T-cell (primary cell): ENCODE measurements around the gene QARS1. TPM values are rescaled to one million over a fixed set of nuclear protein-coding genes. Genes with fewer than 3 reads are reported as not detected.
A peak's percentile ranks its signal among the peaks of the same experiment; 100 is the strongest.

ENCODE experiments used
- ATAC-seq, 4 experiments: fragments of 200-7000 bp in 3 of 4; fragments of 150-1000 bp in 1 of 4; cut with Tn5 transposase; replicated peaks in 1 of 4; 1 replicate in 3 of 4; 2 replicates in 1 of 4; pipeline ENCODE4 v1.10.0; 2021; ENCODE audit warnings: moderate library complexity in 3 of 4, mild to moderate bottlenecking in 2 of 4, moderate number of reproducible peaks in 1 of 4
- CTCF ChIA-PET, 2 donors: fragments of 300-600 bp; sonication (Branson Sonifier 250); formaldehyde crosslinking; loops; one replicate each; lab custom pipeline; 2022; ENCODE audit warnings: antibody characterized with exemption in 2 of 2; lab: Charles Lee
- POLR2A ChIA-PET, 2 donors: fragments of 300-600 bp; sonication (Branson Sonifier 250); formaldehyde crosslinking; loops; one replicate each; lab custom pipeline; 2022; ENCODE audit warnings: antibody characterized with exemption in 2 of 2; lab: Charles Lee
- DNase-seq, 35 experiments: peaks; one replicate each; pipeline versions ENCODE4 v3.0.0 to v3.0.0-alpha.2; 2013 to 2023
- H3K27ac ChIP-seq: one replicate; pipeline ENCODE4 v1.5.1; 2013; ENCODE audit warnings: low read length
- H3K27me3 ChIP-seq, 2 experiments: replicated peaks in 1 of 2; 1 replicate in 1 of 2; 2 replicates in 1 of 2; pipeline versions ENCODE4 v1.6.1 to v1.7.0; 2013; ENCODE audit warnings: low read length in 1 of 2, mixed read lengths in 1 of 2; ENCODE audit not compliant: control insufficient read depth in 2 of 2, insufficient read depth in 2 of 2; ENCODE audit errors: extremely low read depth in 1 of 2
- H3K36me3 ChIP-seq, 2 donors: 1 replicate in 1 of 2; 2 replicates in 1 of 2; pipeline versions ENCODE4 v1.6.1 to v1.7.0; 2013; ENCODE audit warnings: low read length in 1 of 2; ENCODE audit not compliant: control insufficient read depth in 2 of 2, insufficient read depth in 1 of 2; ENCODE audit errors: extremely low read depth in 1 of 2
- H3K4me1 ChIP-seq, 2 experiments: 1 replicate in 1 of 2; 2 replicates in 1 of 2; pipeline versions ENCODE4 v1.6.1 to v1.7.0; 2013; ENCODE audit warnings: low read length in 2 of 2, mixed read lengths in 1 of 2; ENCODE audit not compliant: insufficient read depth in 2 of 2, control insufficient read depth in 1 of 2; ENCODE audit errors: extremely low read depth in 1 of 2
- H3K4me3 ChIP-seq, 2 donors: 1 replicate in 1 of 2; 2 replicates in 1 of 2; pipeline versions ENCODE4 v1.5.1 to v1.7.0; 2013; ENCODE audit warnings: mild to moderate bottlenecking in 2 of 2, low read length in 1 of 2, moderate library complexity in 1 of 2; ENCODE audit not compliant: control insufficient read depth in 1 of 2; ENCODE audit errors: extremely low read depth in 1 of 2
- H3K9me3 ChIP-seq: 2 replicates; pipeline ENCODE4 v1.7.0; 2013
- H3K27ac Mint-ChIP-seq, 2 donors: one replicate each; pipeline ENCODE4 v1.8.0; 2020 to 2021; ENCODE audit warnings: mild to moderate bottlenecking in 2 of 2, mixed read lengths in 2 of 2
- H3K27me3 Mint-ChIP-seq, 2 donors: one replicate each; pipeline ENCODE4 v1.8.0; 2021 to 2022; ENCODE audit warnings: mixed read lengths in 2 of 2
- H3K36me3 Mint-ChIP-seq: one replicate; pipeline ENCODE4 v1.8.0; 2021; ENCODE audit warnings: mixed read lengths
- H3K4me1 Mint-ChIP-seq, 3 donors: one replicate each; pipeline ENCODE4 v1.8.0; 2020 to 2022; ENCODE audit warnings: mixed read lengths in 3 of 3, mild to moderate bottlenecking in 1 of 3
- H3K4me3 Mint-ChIP-seq, 3 donors: one replicate each; pipeline ENCODE4 v1.8.0; 2020 to 2022; ENCODE audit warnings: mild to moderate bottlenecking in 3 of 3, mixed read lengths in 3 of 3, moderate library complexity in 3 of 3
- H3K9me3 Mint-ChIP-seq, 3 donors: one replicate each; pipeline ENCODE4 v1.8.0; 2020 to 2022; ENCODE audit warnings: mixed read lengths in 3 of 3
- WGBS: methylation state at CpG from one replicate; pipeline ENCODE4 v1.1.5; 2013; ENCODE audit warnings: missing lambda C conversion rate; ENCODE audit not compliant: insufficient coverage; 5-methylcytosine and 5-hydroxymethylcytosine counted together
- total RNA-seq, 35 experiments: library from RNA in 6 of 35; stranded (reverse) in 6 of 35; fragments of 120-200 nt in 1 of 35; gene quantifications; one replicate each; pipeline versions ENCODE4 v1.2.1 to v1.2.4 and lab custom pipeline; 2013 to 2026

Gene QARS1
- total RNA-seq, 5 donors from 2014 or later (not counting 1 experiment from before 2014, with no cell fraction given): 215 to 261 (median 245) TPM

- ATAC-seq: no peak
- Mint-ChIP-seq H3K36me3 (no peaks in the 10 kb centered on the region), H3K4me3 (no peak overlapping the region), H3K9me3 (no peaks in the 10 kb centered on the region), H3K27me3 (peaks cover 4 to 34% of the 10 kb centered on the region in 2 donors), H3K4me1 (peaks cover 0 to 4% (median 2%) of the 10 kb centered on the region in 3 donors), H3K27ac (no peak overlapping the region)
- CTCF ChIA-PET: no interaction called here
- Histone ChIP-seq H3K4me3 (no peak overlapping the region), H3K27ac (no peak overlapping the region), H3K27me3 (peaks cover 0 to 45% of the 10 kb centered on the region in 2 experiments), H3K9me3 (no peaks in the 10 kb centered on the region), H3K4me1 (peaks cover 0 to 6% of the 10 kb centered on the region in 2 experiments), H3K36me3 (no peaks in the 10 kb centered on the region)
- WGBS: 90% methylated on average over 6 of the region's 12 CpGs
- POLR2A ChIA-PET: no interaction called here
- DNase-seq: no peak
Observed at GRCh38 chr3:49131040-49131439, 26.5 kb upstream of the QARS1 start.

- H3K4me1 Mint-ChIP-seq: peaks cover under 1 to 6% (median 4%) of the 10 kb centered on the region in 3 donors
- ChIA-PET CTCF (no interaction called here), POLR2A (interaction anchor here in 1 of 2 donors (0.6 kb wide), 1 partner anchor 1855 kb away, joined by 4 read pairs; no protein-coding TSS in a partner anchor)
- no peaks in the 10 kb centered on the region for H3K9me3 Mint-ChIP-seq
- WGBS: 64% methylated on average over 8 of the region's 14 CpGs
- ATAC-seq (no peak), DNase-seq (no peak)
- H3K9me3 ChIP-seq: no peaks in the 10 kb centered on the region
- H3K27me3 Mint-ChIP-seq: no peaks in the 10 kb centered on the region
- no peak overlapping the region for H3K27ac Mint-ChIP-seq
- H3K36me3 Mint-ChIP-seq: no peaks in the 10 kb centered on the region
- H3K4me3 Mint-ChIP-seq: no peak overlapping the region
- no peak overlapping the region for H3K27ac ChIP-seq
- no peak overlapping the region for H3K4me3 ChIP-seq
- H3K36me3 ChIP-seq: no peaks in the 10 kb centered on the region
- H3K27me3 ChIP-seq: no peaks in the 10 kb centered on the region
- H3K4me1 ChIP-seq: peaks cover under 1 to 14% of the 10 kb centered on the region in 2 experiments
Observed at GRCh38 chr3:49124991-49125670, 20.6 kb upstream of the QARS1 start.

GRCh38 chr3:49124203-49124602 lies 19.6 kb upstream of the QARS1 start:
- Histone ChIP-seq H3K9me3 (no peaks in the 10 kb centered on the region), H3K27ac (no peak overlapping the region), H3K36me3 (no peaks in the 10 kb centered on the region), H3K27me3 (no peaks in the 10 kb centered on the region), H3K4me3 (no peak overlapping the region), H3K4me1 (peaks cover 8 to 24% of the 10 kb centered on the region in 2 experiments)
- ChIA-PET POLR2A (interaction anchor here in 1 of 2 donors (0.6 kb wide), 1 partner anchor 1854 kb away, joined by 4 read pairs; no protein-coding TSS in a partner anchor), CTCF (no interaction called here)
- Mint-ChIP-seq H3K36me3 (no peaks in the 10 kb centered on the region), H3K9me3 (no peaks in the 10 kb centered on the region), H3K27me3 (no peaks in the 10 kb centered on the region), H3K4me3 (no peak overlapping the region), H3K4me1 (peaks cover 10 to 15% (median 13%) of the 10 kb centered on the region in 3 donors), H3K27ac (no peak overlapping the region)
- DNase-seq: no peak
- ATAC-seq: no peak
- 91% methylated on average over 5 of the region's 7 CpGs for WGBS

- Mint-ChIP-seq H3K27me3 (no peaks in the 10 kb centered on the region), H3K36me3 (peaks cover 5% of the 10 kb centered on the region), H3K27ac (peak overlapping the region in 1 of 2 donors; percentile 11), H3K4me1 (peaks cover 14 to 20% (median 17%) of the 10 kb centered on the region in 3 donors), H3K9me3 (no peaks in the 10 kb centered on the region), H3K4me3 (no peak overlapping the region)
- ChIA-PET POLR2A (no interaction called here), CTCF (no interaction called here)
- 91% methylated on average over 17 of the region's 17 CpGs for WGBS
- Histone ChIP-seq H3K9me3 (no peaks in the 10 kb centered on the region), H3K4me3 (no peak overlapping the region), H3K36me3 (peaks cover 0 to 2% of the 10 kb centered on the region in 2 donors), H3K4me1 (peaks cover 9 to 29% of the 10 kb centered on the region in 2 experiments), H3K27ac (no peak overlapping the region), H3K27me3 (no peaks in the 10 kb centered on the region)
- ATAC-seq (no peak), DNase-seq (no peak)
Observed at GRCh38 chr3:49123687-49124086, 19.1 kb upstream of the QARS1 start.

GRCh38 chr3:49122886-49123545 lies 18.5 kb upstream of the QARS1 start:
- ChIA-PET CTCF (interaction anchor here in 1 of 2 donors (0.5 kb wide), 1 partner anchor 200 kb away, joined by 7 read pairs; no protein-coding TSS in a partner anchor), POLR2A (interaction anchor here in 1 of 2 donors (0.6 kb wide), 1 partner anchor 347 kb away, joined by 4 read pairs; the partner anchor contains the start of gene DAG1)
- Histone ChIP-seq H3K36me3 (peaks cover 0 to 9% of the 10 kb centered on the region in 2 donors), H3K27me3 (no peaks in the 10 kb centered on the region), H3K4me1 (peaks cover 9 to 33% of the 10 kb centered on the region in 2 experiments), H3K4me3 (no peak overlapping the region), H3K27ac (no peak overlapping the region), H3K9me3 (no peaks in the 10 kb centered on the region)
- Mint-ChIP-seq H3K4me1 (peaks cover 14 to 20% (median 18%) of the 10 kb centered on the region in 3 donors), H3K36me3 (peaks cover 5% of the 10 kb centered on the region), H3K9me3 (no peaks in the 10 kb centered on the region), H3K27me3 (no peaks in the 10 kb centered on the region), H3K27ac (peak overlapping the region in 1 of 2 donors; percentile 11), H3K4me3 (no peak overlapping the region)
- ATAC-seq (no peak), DNase-seq (no peak)
- WGBS: 90% methylated on average over 17 of the region's 17 CpGs

- H3K27ac Mint-ChIP-seq: peak overlapping the region; percentile 87 to 89
- Histone ChIP-seq H3K4me1 (peaks cover 9 to 36% of the 10 kb centered on the region in 2 experiments), H3K27me3 (no peaks in the 10 kb centered on the region), H3K4me3 (no peak overlapping the region), H3K9me3 (no peaks in the 10 kb centered on the region), H3K27ac (no peak overlapping the region), H3K36me3 (peaks cover 0 to 14% of the 10 kb centered on the region in 2 donors)
- POLR2A ChIA-PET: interaction anchor here in 1 of 2 donors (0.6 kb wide), 1 partner anchor 348 kb away, joined by 4 read pairs; the partner anchor contains the start of gene DAG1
- peak overlapping the region; percentile 52 to 85 (median 83) for H3K4me3 Mint-ChIP-seq
- H3K27me3 Mint-ChIP-seq: no peaks in the 10 kb centered on the region
- H3K4me1 Mint-ChIP-seq: peaks cover 14 to 22% (median 20%) of the 10 kb centered on the region in 3 donors
- H3K9me3 Mint-ChIP-seq: no peaks in the 10 kb centered on the region
- ATAC-seq (no peak), DNase-seq (no peak)
- WGBS: 94% methylated on average over 7 of the region's 7 CpGs
- H3K36me3 Mint-ChIP-seq: peaks cover 9% of the 10 kb centered on the region
- CTCF ChIA-PET: no interaction called here
Observed at GRCh38 chr3:49122451-49122850, 17.9 kb upstream of the QARS1 start.
